Effector memory CD8-positive, alpha-beta T cell (primary cell): ENCODE results near the gene CCDC142.
A peak's percentile ranks its signal among the peaks of the same experiment; 100 is the strongest.
"Not testable (repeated sequence)": the region's sequence is repeated elsewhere in the genome, so short reads cannot be mapped to it uniquely, and the experiment has no call there.

ENCODE experiments used
- ATAC-seq: fragments of 150-1000 bp; cut with Tn5 transposase; replicated peaks from 2 replicates; pipeline ENCODE4 v1.10.0; 2021; ENCODE audit warnings: mild to moderate bottlenecking, moderate library complexity
- DNase-seq, 3 experiments: peaks; one replicate each; pipeline ENCODE4 v3.0.0; 2021
- H3K27ac Mint-ChIP-seq, 2 donors: one replicate each; pipeline ENCODE4 v1.8.0; 2022; ENCODE audit warnings: mild to moderate bottlenecking in 2 of 2, mixed read lengths in 2 of 2, moderate library complexity in 2 of 2
- H3K27me3 Mint-ChIP-seq, 2 donors: one replicate each; pipeline ENCODE4 v1.8.0; 2022; ENCODE audit warnings: mixed read lengths in 2 of 2
- H3K36me3 Mint-ChIP-seq: one replicate; pipeline ENCODE4 v1.8.0; 2022; ENCODE audit warnings: mild to moderate bottlenecking, moderate library complexity, mixed read lengths; ENCODE audit not compliant: insufficient read depth
- H3K4me1 Mint-ChIP-seq, 2 donors: one replicate each; pipeline ENCODE4 v1.8.0; 2022; ENCODE audit warnings: low read depth in 2 of 2, mixed read lengths in 2 of 2
- H3K4me3 Mint-ChIP-seq, 2 donors: one replicate each; pipeline ENCODE4 v1.8.0; 2022; ENCODE audit warnings: mild to moderate bottlenecking in 2 of 2, mixed read lengths in 2 of 2, moderate library complexity in 2 of 2
- H3K9me3 Mint-ChIP-seq, 2 donors: one replicate each; pipeline ENCODE4 v1.8.0; 2022; ENCODE audit warnings: mixed read lengths in 2 of 2

The CCDC142 gene

GRCh38 chr2:74481961-74482800, 617 bp downstream of the CCDC142 start:
- Mint-ChIP-seq H3K27ac (peak overlapping the region; percentile 96 to 97), H3K27me3 (no peaks in the 10 kb centered on the region), H3K4me3 (peak overlapping the region; percentile 91 to 97), H3K36me3 (peaks cover 38% of the 10 kb centered on the region), H3K9me3 (no peaks in the 10 kb centered on the region), H3K4me1 (peaks cover 9 to 27% of the 10 kb centered on the region in 2 donors)
- ATAC-seq, result peak; percentile 45
- peak in 2 of 3 experiments; percentile 41 to 53 for DNase-seq

- Mint-ChIP-seq H3K27ac (peak overlapping the region in 1 of 2 donors; percentile 97), H3K9me3 (no peaks in the 10 kb centered on the region), H3K36me3 (peaks cover 38% of the 10 kb centered on the region), H3K4me1 (peaks cover 9 to 27% of the 10 kb centered on the region in 2 donors), H3K27me3 (no peaks in the 10 kb centered on the region), H3K4me3 (peak overlapping the region; percentile 91 to 97)
- DNase-seq (no peak), ATAC-seq (no peak)
Observed at GRCh38 chr2:74481431-74481830, 1.4 kb downstream of the CCDC142 start.

GRCh38 chr2:74474899-74475298, 7.9 kb downstream of the CCDC142 start:
- peaks cover 46% of the 10 kb centered on the region for H3K36me3 Mint-ChIP-seq
- H3K27ac Mint-ChIP-seq, result peak overlapping the region in 1 of 2 donors; percentile 99
- H3K9me3 Mint-ChIP-seq, result no peaks in the 10 kb centered on the region
- H3K4me1 Mint-ChIP-seq, result peaks cover 20 to 21% of the 10 kb centered on the region in 2 donors
- H3K4me3 Mint-ChIP-seq, result no peak overlapping the region
- H3K27me3 Mint-ChIP-seq, result no peaks in the 10 kb centered on the region
- ATAC-seq, result no peak
- DNase-seq, result no peak

GRCh38 chr2:74474481-74474880, 8.3 kb downstream of the CCDC142 start:
- H3K27ac Mint-ChIP-seq, result peak overlapping the region; percentile 96 to 99
- H3K36me3 Mint-ChIP-seq, result peaks cover 46% of the 10 kb centered on the region
- no peaks in the 10 kb centered on the region for H3K27me3 Mint-ChIP-seq
- H3K4me3 Mint-ChIP-seq, result no peak overlapping the region
- H3K9me3 Mint-ChIP-seq, result no peaks in the 10 kb centered on the region
- DNase-seq (no peak), ATAC-seq (no peak)
- H3K4me1 Mint-ChIP-seq, result peaks cover 21% of the 10 kb centered on the region in 2 donors

- no peak for DNase-seq
- Mint-ChIP-seq H3K4me3 (peak overlapping the region; percentile 88 to 97), H3K27ac (peak overlapping the region; percentile 96 to 99), H3K9me3 (no peaks in the 10 kb centered on the region), H3K4me1 (peaks cover 18% of the 10 kb centered on the region in 2 donors), H3K36me3 (peaks cover 41% of the 10 kb centered on the region), H3K27me3 (no peaks in the 10 kb centered on the region)
- no peak for ATAC-seq
Observed at GRCh38 chr2:74472945-74473258, 9.9 kb downstream of the CCDC142 start.

- ATAC-seq (peak; percentile 95), DNase-seq (peak; percentile 96 to 98 (median 97))
- Mint-ChIP-seq H3K36me3 (peaks cover 41% of the 10 kb centered on the region), H3K4me1 (peaks cover 18% of the 10 kb centered on the region in 2 donors), H3K27ac (peak within 1 kb of the TSS; percentile 96 to 99), H3K27me3 (no peaks in the 10 kb centered on the region), H3K9me3 (no peaks in the 10 kb centered on the region), H3K4me3 (peak within 1 kb of the TSS; percentile 88 to 97)
Observed at GRCh38 chr2:74472086-74472944, 10.5 kb downstream of the CCDC142 start, which contains the start of gene MRPL53. Gene MRPL53, minus strand, starts transcription at chr2:74472680. Its CDS starts 20 bp downstream, at chr2:74472660.

GRCh38 chr2:74471332-74472065, 11.3 kb downstream of the CCDC142 start:
- H3K4me3 Mint-ChIP-seq, result peak overlapping the region; percentile 88 to 97
- no peak for ATAC-seq
- H3K4me1 Mint-ChIP-seq, result peaks cover 18% of the 10 kb centered on the region in 2 donors
- H3K27me3 Mint-ChIP-seq, result no peaks in the 10 kb centered on the region
- H3K36me3 Mint-ChIP-seq, result peaks cover 41% of the 10 kb centered on the region
- H3K27ac Mint-ChIP-seq, result peak overlapping the region; percentile 96 to 99
- H3K9me3 Mint-ChIP-seq, result no peaks in the 10 kb centered on the region
- DNase-seq, result no peak

GRCh38 chr2:74470742-74471141, 12.1 kb downstream of the CCDC142 start:
- not testable (repeated sequence) for H3K9me3 Mint-ChIP-seq, H3K27me3 Mint-ChIP-seq, DNase-seq, ATAC-seq
- Mint-ChIP-seq H3K4me3 (peak overlapping the region; percentile 36 to 65), H3K36me3 (peaks cover 40% of the 10 kb centered on the region), H3K27ac (peak overlapping the region; percentile 62 to 84), H3K4me1 (peaks cover 18 to 19% of the 10 kb centered on the region in 2 donors)

GRCh38 chr2:74464406-74464805, 18.4 kb downstream of the CCDC142 start:
- Mint-ChIP-seq H3K9me3 (no peaks in the 10 kb centered on the region), H3K4me3 (peak overlapping the region; percentile 97 to 99), H3K27me3 (no peaks in the 10 kb centered on the region), H3K36me3 (peaks cover 41% of the 10 kb centered on the region), H3K4me1 (peaks cover 13 to 26% of the 10 kb centered on the region in 2 donors), H3K27ac (peak overlapping the region; percentile 99)
- ATAC-seq (no peak), DNase-seq (no peak)

GRCh38 chr2:74462786-74463105, 20.1 kb downstream of the CCDC142 start:
- Mint-ChIP-seq H3K27me3 (no peaks in the 10 kb centered on the region), H3K9me3 (no peaks in the 10 kb centered on the region), H3K4me3 (peak overlapping the region in 1 of 2 donors; percentile 97), H3K4me1 (peaks cover 18 to 36% of the 10 kb centered on the region in 2 donors), H3K27ac (peak overlapping the region; percentile 62 to 73), H3K36me3 (peaks cover 54% of the 10 kb centered on the region)
- DNase-seq, result no peak
- no peak for ATAC-seq

- Mint-ChIP-seq H3K9me3 (no peaks in the 10 kb centered on the region), H3K4me1 (peaks cover 19 to 40% of the 10 kb centered on the region in 2 donors), H3K27me3 (no peaks in the 10 kb centered on the region), H3K36me3 (peaks cover 60% of the 10 kb centered on the region), H3K27ac (peak overlapping the region; percentile 62 to 73), H3K4me3 (peak overlapping the region in 1 of 2 donors; percentile 97)
- no peak for ATAC-seq
- DNase-seq, result no peak
Observed at GRCh38 chr2:74462054-74462785, 20.6 kb downstream of the CCDC142 start.

- Mint-ChIP-seq H3K36me3 (peaks cover 64% of the 10 kb centered on the region), H3K4me3 (no peak overlapping the region), H3K27ac (peak overlapping the region in 1 of 2 donors; percentile 35), H3K9me3 (no peaks in the 10 kb centered on the region), H3K4me1 (peaks cover 27 to 46% of the 10 kb centered on the region in 2 donors), H3K27me3 (no peaks in the 10 kb centered on the region)
- DNase-seq, result no peak
- ATAC-seq, result no peak
Observed at GRCh38 chr2:74461187-74462053, 21.4 kb downstream of the CCDC142 start.
